GM18505 (cell line): ENCODE measurements around the gene NMNAT1.
A peak's percentile ranks its signal among the peaks of the same experiment; 100 is the strongest.
"Not testable (repeated sequence)": the region's sequence is repeated elsewhere in the genome, so short reads cannot be mapped to it uniquely, and the experiment has no call there.

Source experiments
- ATAC-seq: cut with Tn5 transposase; IDR thresholded peaks from one replicate; pipeline ENCODE4 v1.9.1; 2021; ENCODE audit not compliant: unreplicated experiment
- POLR2A ChIP-seq: IDR thresholded peaks from 4 replicates; pipeline ENCODE4 v1.6.1; 2011; ENCODE audit warnings: borderline replicate concordance; ENCODE audit not compliant: insufficient read depth, insufficient read length; ENCODE audit errors: extremely low read depth

Gene NMNAT1

GRCh38 chr1:9910423-9911178 is 32.7 kb upstream of the NMNAT1 start:
- TF ChIP-seq POLR2A = no peak

GRCh38 chr1:9912264-9912936 is 30.9 kb upstream of the NMNAT1 start:
- no peak for ATAC-seq
- TF ChIP-seq POLR2A = no peak

More at GRCh38 chr1:9910423-9911178, 32.7 kb upstream of the NMNAT1 start:
- ATAC-seq = peak; percentile 87

- TF ChIP-seq POLR2A = no peak
- ATAC-seq = no peak
Measured at GRCh38 chr1:9914610-9914937, 28.7 kb upstream of the NMNAT1 start.

- TF ChIP-seq POLR2A = no peak
- no peak for ATAC-seq
Measured at GRCh38 chr1:9916452-9916851, 26.8 kb upstream of the NMNAT1 start.

GRCh38 chr1:9917495-9917894 is 25.8 kb upstream of the NMNAT1 start:
- not testable (repeated sequence) for ATAC-seq

GRCh38 chr1:9917901-9918300 is 25.4 kb upstream of the NMNAT1 start:
- no peak for ATAC-seq
- TF ChIP-seq POLR2A = no peak

- ATAC-seq = no peak
Measured at GRCh38 chr1:9920606-9921005, 22.7 kb upstream of the NMNAT1 start.

GRCh38 chr1:9922342-9922741 is 20.9 kb upstream of the NMNAT1 start:
- no peak for TF ChIP-seq POLR2A
- ATAC-seq = no peak

More at GRCh38 chr1:9920606-9921005, 22.7 kb upstream of the NMNAT1 start:
- TF ChIP-seq POLR2A = no peak

- no peak for ATAC-seq
- TF ChIP-seq POLR2A = no peak
Measured at GRCh38 chr1:9927259-9927658, 16.0 kb upstream of the NMNAT1 start.

GRCh38 chr1:9929431-9930385 is 13.6 kb upstream of the NMNAT1 start:
- no peak for TF ChIP-seq POLR2A
- ATAC-seq = no peak

GRCh38 chr1:9942399-9942938 is 806 bp upstream of the NMNAT1 start:
- ATAC-seq = no peak
- TF ChIP-seq POLR2A = no peak

GRCh38 chr1:9946315-9946714 is 3.0 kb downstream of the NMNAT1 start:
- no peak for ATAC-seq
- no peak for TF ChIP-seq POLR2A

GRCh38 chr1:9957726-9958125 is 14.5 kb downstream of the NMNAT1 start:
- no peak for ATAC-seq

More at GRCh38 chr1:9957726-9958125, 14.5 kb downstream of the NMNAT1 start:
- no peak for TF ChIP-seq POLR2A
